ENCODE data around the gene MFF. TPM values are rescaled to one million over a fixed set of nuclear protein-coding genes. Genes with fewer than 3 reads are reported as not detected.

Gene MFF
- total and polyA plus RNA-seq, 10 of the 15 experiments (the other 5 are each of a cell fraction or from before 2014, with no cell fraction given), result 19.6 to 131 (median 106) TPM

DNA sequence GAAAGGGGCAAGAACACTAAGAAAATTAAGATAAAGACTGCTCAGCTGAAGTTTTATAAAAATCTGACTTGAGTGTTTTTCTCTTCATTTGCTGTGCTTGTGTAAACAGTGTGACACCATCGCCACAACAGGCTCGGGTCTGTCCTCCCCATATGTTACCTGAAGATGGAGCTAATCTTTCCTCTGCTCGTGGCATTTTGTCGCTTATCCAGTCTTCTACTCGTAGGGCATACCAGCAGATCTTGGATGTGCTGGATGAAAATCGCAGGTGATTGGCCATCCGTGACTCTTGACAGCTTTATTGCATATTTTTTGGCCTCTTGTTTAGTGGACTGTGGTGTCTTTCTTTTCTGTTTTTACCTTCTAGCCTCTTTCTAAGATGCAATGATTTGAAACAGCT lies 22.1 kb downstream of the MFF start:
- H3K9ac ChIP-seq (ENCODE audit: control insufficient read depth, insufficient read depth, low read length), result no peak overlapping the region
- WGBS (ENCODE audit: insufficient coverage, insufficient replicate concordance, low lambda C conversion rate, missing lambda C conversion rate), result 96% methylated on average over 7 of the region's 7 CpGs
- TF ChIP-seq POU2F2 (IDR thresholded peaks at IDR 0.05; ENCODE audit: borderline replicate concordance, low read depth, low read length), result no peak
- TF ChIP-seq KLF5 (IDR thresholded peaks at IDR 0.05; ENCODE audit: partially characterized antibody), result no peak
- TF ChIP-seq SIN3A (IDR thresholded peaks at IDR 0.05; ENCODE audit: low read depth, low read length), result no peak
- TF ChIP-seq NFYA (IDR thresholded peaks at IDR 0.05; ENCODE audit: borderline replicate concordance, low read depth, low read length), result no peak
- TF ChIP-seq SPI1 (IDR thresholded peaks at IDR 0.05; ENCODE audit: borderline replicate concordance, insufficient read depth, low read depth, low read length), result no peak
- TF ChIP-seq RELA (IDR thresholded peaks at IDR 0.05; ENCODE audit: borderline replicate concordance, partially characterized antibody), result no peak
- no peak for TF ChIP-seq RCOR1 (conservative IDR thresholded peaks at IDR 0.05; ENCODE audit: low read depth, low read length)
- no peak for TF ChIP-seq CHD1 (IDR thresholded peaks at IDR 0.05; ENCODE audit: low read depth, low read length)
- TF ChIP-seq MYB (IDR thresholded peaks at IDR 0.05; ENCODE audit: borderline replicate concordance, low read depth, low read length), result no peak
- no peak for TF ChIP-seq ZNF207 (IDR thresholded peaks at IDR 0.05; ENCODE audit: borderline replicate concordance)
- TF ChIP-seq, protein P1, sequence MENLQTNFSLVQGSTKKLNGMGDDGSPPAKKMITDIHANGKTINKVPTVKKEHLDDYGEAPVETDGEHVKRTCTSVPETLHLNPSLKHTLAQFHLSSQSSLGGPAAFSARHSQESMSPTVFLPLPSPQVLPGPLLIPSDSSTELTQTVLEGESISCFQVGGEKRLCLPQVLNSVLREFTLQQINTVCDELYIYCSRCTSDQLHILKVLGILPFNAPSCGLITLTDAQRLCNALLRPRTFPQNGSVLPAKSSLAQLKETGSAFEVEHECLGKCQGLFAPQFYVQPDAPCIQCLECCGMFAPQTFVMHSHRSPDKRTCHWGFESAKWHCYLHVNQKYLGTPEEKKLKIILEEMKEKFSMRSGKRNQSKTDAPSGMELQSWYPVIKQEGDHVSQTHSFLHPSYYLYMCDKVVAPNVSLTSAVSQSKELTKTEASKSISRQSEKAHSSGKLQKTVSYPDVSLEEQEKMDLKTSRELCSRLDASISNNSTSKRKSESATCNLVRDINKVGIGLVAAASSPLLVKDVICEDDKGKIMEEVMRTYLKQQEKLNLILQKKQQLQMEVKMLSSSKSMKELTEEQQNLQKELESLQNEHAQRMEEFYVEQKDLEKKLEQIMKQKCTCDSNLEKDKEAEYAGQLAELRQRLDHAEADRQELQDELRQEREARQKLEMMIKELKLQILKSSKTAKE (IDR thresholded peaks at IDR 0.05; ENCODE audit: low read depth, poor library complexity, severe bottlenecking), result no peak
- TF ChIP-seq POLR2A (IDR thresholded peaks at IDR 0.05; ENCODE audit: low read depth, low read length), result no peak
- TF ChIP-seq, protein P2, sequence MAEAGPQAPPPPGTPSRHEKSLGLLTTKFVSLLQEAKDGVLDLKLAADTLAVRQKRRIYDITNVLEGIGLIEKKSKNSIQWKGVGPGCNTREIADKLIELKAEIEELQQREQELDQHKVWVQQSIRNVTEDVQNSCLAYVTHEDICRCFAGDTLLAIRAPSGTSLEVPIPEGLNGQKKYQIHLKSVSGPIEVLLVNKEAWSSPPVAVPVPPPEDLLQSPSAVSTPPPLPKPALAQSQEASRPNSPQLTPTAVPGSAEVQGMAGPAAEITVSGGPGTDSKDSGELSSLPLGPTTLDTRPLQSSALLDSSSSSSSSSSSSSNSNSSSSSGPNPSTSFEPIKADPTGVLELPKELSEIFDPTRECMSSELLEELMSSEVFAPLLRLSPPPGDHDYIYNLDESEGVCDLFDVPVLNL (IDR thresholded peaks at IDR 0.05; ENCODE audit: low read depth, low read length), result no peak
- TF ChIP-seq CBX3 (IDR thresholded peaks at IDR 0.05; ENCODE audit: borderline replicate concordance, low read depth), result no peak
- TF ChIP-seq, protein P3, sequence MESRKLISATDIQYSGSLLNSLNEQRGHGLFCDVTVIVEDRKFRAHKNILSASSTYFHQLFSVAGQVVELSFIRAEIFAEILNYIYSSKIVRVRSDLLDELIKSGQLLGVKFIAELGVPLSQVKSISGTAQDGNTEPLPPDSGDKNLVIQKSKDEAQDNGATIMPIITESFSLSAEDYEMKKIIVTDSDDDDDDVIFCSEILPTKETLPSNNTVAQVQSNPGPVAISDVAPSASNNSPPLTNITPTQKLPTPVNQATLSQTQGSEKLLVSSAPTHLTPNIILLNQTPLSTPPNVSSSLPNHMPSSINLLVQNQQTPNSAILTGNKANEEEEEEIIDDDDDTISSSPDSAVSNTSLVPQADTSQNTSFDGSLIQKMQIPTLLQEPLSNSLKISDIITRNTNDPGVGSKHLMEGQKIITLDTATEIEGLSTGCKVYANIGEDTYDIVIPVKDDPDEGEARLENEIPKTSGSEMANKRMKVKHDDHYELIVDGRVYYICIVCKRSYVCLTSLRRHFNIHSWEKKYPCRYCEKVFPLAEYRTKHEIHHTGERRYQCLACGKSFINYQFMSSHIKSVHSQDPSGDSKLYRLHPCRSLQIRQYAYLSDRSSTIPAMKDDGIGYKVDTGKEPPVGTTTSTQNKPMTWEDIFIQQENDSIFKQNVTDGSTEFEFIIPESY (IDR thresholded peaks at IDR 0.05), result no peak
- no peak for TF ChIP-seq FOXM1 (IDR thresholded peaks at IDR 0.05; ENCODE audit: low read depth, low read length)
- no peak for TF ChIP-seq ZNF622 (IDR thresholded peaks at IDR 0.05)
- no peak for TF ChIP-seq CREM (IDR thresholded peaks at IDR 0.05; ENCODE audit: low read depth)
- no peak for TF ChIP-seq NFXL1 (IDR thresholded peaks at IDR 0.05; ENCODE audit: borderline replicate concordance)

More for the DNA sequence above, 22.1 kb downstream of the MFF start:
- ATAC-seq (no peak), DNase-seq (ENCODE audit: low read depth, low spot score) (no peak), FAIRE-seq (no peak)
- Histone ChIP-seq H3K79me2 (ENCODE audit: control insufficient read depth, insufficient read depth, low read length) (no peaks in the 10 kb centered on the region), H3K27me3 (replicated peaks in 1 of 2; ENCODE audit: control insufficient read depth in 2 of 2, insufficient read depth in 2 of 2, low read length in 1 of 2) (no peaks in the 10 kb centered on the region), H3K36me3 (ENCODE audit: control insufficient read depth in 2 of 2, insufficient read depth in 2 of 2, low read length in 1 of 2) (peaks cover 0 to 7% of the 10 kb centered on the region in 2 experiments; a peak in 2 of 4 replicates), H3K9me3 (replicated peaks; ENCODE audit: control insufficient read depth, insufficient read depth, low read length) (no peaks in the 10 kb centered on the region), H3K4me3 (no peak overlapping the region), H3K4me1 (ENCODE audit: control insufficient read depth, insufficient read depth, low read length) (no peaks in the 10 kb centered on the region; the same call in 1 of the 2 replicates), H3K27ac (ENCODE audit: control insufficient read depth, insufficient read depth) (no peak overlapping the region), H4K20me1 (ENCODE audit: control insufficient read depth, insufficient read depth) (no peaks in the 10 kb centered on the region), H3K4me2 (ENCODE audit: control insufficient read depth, insufficient read depth) (no peak overlapping the region), H2AFZ (ENCODE audit: control insufficient read depth, low read depth, low read length) (no peak overlapping the region)
- intact Hi-C loops (cut with micrococcal nuclease; ENCODE audit: unreplicated experiment), result no loop called here
- ChIA-PET CTCF (interaction anchor here (1.1 to 2.2 kb wide), 7 partner anchors 7 to 261 kb away, joined by 3 to 6 read pairs (median 4); no protein-coding TSS in a partner anchor), RAD21 (ENCODE audit: unreplicated experiment) (interaction anchor here (0.8 to 1.1 kb wide), 2 partner anchors 26 to 58 kb away, joined by 3 read pairs; no protein-coding TSS in a partner anchor), SMC1A (ENCODE audit: uncharacterized antibody, unreplicated experiment) (interaction anchor here (0.7 to 3.1 kb wide), 7 partner anchors 11 to 467 kb away, joined by 3 to 11 read pairs (median 8); no protein-coding TSS in a partner anchor), POLR2A (no interaction called here)
- no TSS peak for BruUV-seq (replicated peaks)
- in situ Hi-C loops (cut with MboI), result no loop called here
